ENCODE measurements around the gene ZFYVE21. TPM values are rescaled to one million over a fixed set of nuclear protein-coding genes. Genes with fewer than 3 reads are reported as not detected.

ZFYVE21 gene
- total and polyA plus RNA-seq, 4 donors, result 69.0 to 110 (median 87.5) TPM

DNA sequence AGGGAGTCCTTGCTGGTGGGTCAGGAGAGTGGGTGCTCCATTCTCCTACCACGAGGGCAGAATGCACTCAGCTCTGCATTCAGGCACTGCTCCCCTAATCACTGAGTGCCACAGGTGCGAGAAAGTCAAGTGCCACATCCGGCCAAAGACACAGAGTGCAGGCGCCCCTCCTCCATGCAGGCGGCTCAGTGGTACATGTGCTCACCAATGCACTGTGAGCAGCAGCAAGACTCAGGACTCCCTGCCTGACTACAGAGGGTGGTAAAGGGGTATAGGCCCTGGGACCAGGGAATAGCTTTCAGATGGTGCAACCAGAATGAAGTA, 32.9 kb downstream of the ZFYVE21 start:
- Histone ChIP-seq H3K4me1 (ENCODE audit: control insufficient read depth in 1 of 2, insufficient read depth in 2 of 2, low read length in 2 of 2) (no peaks in the 10 kb centered on the region), H3K36me3 (ENCODE audit: control insufficient read depth in 1 of 2, insufficient read depth in 2 of 2, low read length in 1 of 2) (no peaks in the 10 kb centered on the region), H3K27me3 (ENCODE audit: control insufficient read depth in 1 of 2, insufficient read depth in 2 of 2, low read length in 1 of 2) (no peaks in the 10 kb centered on the region), H3K4me3 (ENCODE audit: low read length in 2 of 2) (no peak overlapping the region), H3K27ac (ENCODE audit: low read depth in 1 of 2, low read length in 2 of 2) (no peak overlapping the region), H3K9me3 (ENCODE audit: control insufficient read depth, low read length) (no peaks in the 10 kb centered on the region)
- intact Hi-C loops (cut with DNase I), result no loop called here
- no peak for DNase-seq
- WGBS, 2 donors, result 87 to 91% methylated on average over 5 of the region's 5 CpGs
- ATAC-seq (ENCODE audit: low FRiP score), result no peak

DNA sequence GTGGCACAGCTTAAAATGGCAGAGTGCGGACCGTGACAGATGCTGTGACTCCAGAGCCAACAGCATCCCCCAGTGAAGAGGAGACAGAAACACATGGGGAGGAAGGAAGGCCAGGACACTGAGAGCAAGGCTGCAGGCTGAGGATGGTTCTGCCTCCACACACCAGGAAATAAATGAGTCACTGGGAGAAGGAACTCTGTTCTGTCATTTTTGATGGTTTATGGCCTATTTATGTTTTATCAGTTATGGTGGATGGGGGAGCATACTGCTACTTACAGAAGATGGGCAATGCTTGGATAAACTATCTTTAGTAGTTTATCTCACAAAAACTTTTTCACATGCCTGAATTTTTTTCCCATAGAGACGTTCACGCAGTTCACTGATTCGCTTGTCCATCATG, 33.8 kb downstream of the ZFYVE21 start:
- Histone ChIP-seq H3K27ac (ENCODE audit: low read depth in 1 of 2, low read length in 2 of 2) (no peak overlapping the region), H3K4me1 (ENCODE audit: control insufficient read depth in 1 of 2, insufficient read depth in 2 of 2, low read length in 2 of 2) (no peaks in the 10 kb centered on the region), H3K4me3 (ENCODE audit: low read length in 2 of 2) (no peak overlapping the region), H3K36me3 (ENCODE audit: control insufficient read depth in 1 of 2, insufficient read depth in 2 of 2, low read length in 1 of 2) (no peaks in the 10 kb centered on the region), H3K27me3 (ENCODE audit: control insufficient read depth in 1 of 2, insufficient read depth in 2 of 2, low read length in 1 of 2) (no peaks in the 10 kb centered on the region), H3K9me3 (ENCODE audit: control insufficient read depth, low read length) (no peaks in the 10 kb centered on the region)
- intact Hi-C loops (cut with DNase I), result no loop called here
- ATAC-seq (ENCODE audit: low FRiP score) (no peak), DNase-seq (no peak)
- WGBS, 2 donors, result 90 to 96% methylated on average over 5 of the region's 5 CpGs

DNA sequence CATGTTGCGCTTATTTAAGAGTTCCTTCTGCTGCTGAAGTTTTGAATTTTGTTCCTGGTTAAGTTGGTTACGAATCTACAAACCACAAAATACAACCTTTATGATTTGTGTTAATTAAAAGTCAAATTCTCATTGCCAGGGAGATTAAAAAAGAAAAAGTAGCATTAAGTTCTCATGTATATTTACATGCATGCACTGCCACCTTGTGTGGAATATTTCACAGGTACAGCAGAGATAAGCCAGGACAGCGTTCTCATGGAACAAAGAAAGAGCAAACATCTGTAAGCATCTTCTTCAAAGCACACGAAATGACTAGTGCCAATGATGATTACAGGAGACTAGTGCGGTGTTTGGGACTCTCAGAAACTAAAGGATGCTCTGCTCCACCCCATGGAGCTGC, 34.2 kb downstream of the ZFYVE21 start:
- WGBS, 2 donors, result 85 to 92% methylated on average over 5 of the region's 5 CpGs
- Histone ChIP-seq H3K36me3 (ENCODE audit: control insufficient read depth in 1 of 2, insufficient read depth in 2 of 2, low read length in 1 of 2) (no peaks in the 10 kb centered on the region), H3K4me3 (ENCODE audit: low read length in 2 of 2) (no peak overlapping the region), H3K4me1 (ENCODE audit: control insufficient read depth in 1 of 2, insufficient read depth in 2 of 2, low read length in 2 of 2) (no peaks in the 10 kb centered on the region), H3K27me3 (ENCODE audit: control insufficient read depth in 1 of 2, insufficient read depth in 2 of 2, low read length in 1 of 2) (no peaks in the 10 kb centered on the region), H3K27ac (ENCODE audit: low read depth in 1 of 2, low read length in 2 of 2) (no peak overlapping the region), H3K9me3 (ENCODE audit: control insufficient read depth, low read length) (no peaks in the 10 kb centered on the region)
- no peak for DNase-seq
- no peak for ATAC-seq (ENCODE audit: low FRiP score)
- intact Hi-C loops (cut with DNase I), result no loop called here

DNA sequence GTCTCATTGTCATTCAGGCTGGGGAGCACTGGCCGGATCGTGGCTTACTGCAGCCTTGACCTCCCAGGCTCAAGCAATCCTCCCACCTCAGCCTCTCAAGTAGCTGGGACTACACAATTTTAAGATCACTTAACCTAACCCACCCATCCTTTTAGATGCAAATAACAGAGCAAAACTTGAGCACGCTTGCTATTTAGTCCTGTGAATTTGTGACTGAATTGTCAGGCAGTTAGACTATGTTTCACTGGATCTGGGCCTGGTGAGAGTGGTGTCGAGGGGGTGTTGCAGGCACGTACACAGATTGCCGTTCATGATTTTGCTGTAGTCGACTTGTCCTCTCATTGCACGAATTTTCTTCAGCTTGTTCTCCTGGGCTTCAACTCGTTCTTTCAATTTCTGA, 38.2 kb downstream of the ZFYVE21 start:
- H3K4me1 ChIP-seq (ENCODE audit: control insufficient read depth in 1 of 2, insufficient read depth in 2 of 2, low read length in 2 of 2), result no peaks in the 10 kb centered on the region
- no peak for ATAC-seq (ENCODE audit: low FRiP score)
- H3K4me3 ChIP-seq (ENCODE audit: low read length in 2 of 2), result no peak overlapping the region
- no peak for DNase-seq
- no peak overlapping the region for H3K27ac ChIP-seq (ENCODE audit: low read depth in 1 of 2, low read length in 2 of 2)
- WGBS, 2 donors, result 80 to 83% methylated on average over 9 of the region's 9 CpGs
- H3K27me3 ChIP-seq (ENCODE audit: control insufficient read depth in 1 of 2, insufficient read depth in 2 of 2, low read length in 1 of 2), result no peaks in the 10 kb centered on the region
- no peaks in the 10 kb centered on the region for H3K36me3 ChIP-seq (ENCODE audit: control insufficient read depth in 1 of 2, insufficient read depth in 2 of 2, low read length in 1 of 2)
- intact Hi-C loops (cut with DNase I), result no loop called here
- no peaks in the 10 kb centered on the region for H3K9me3 ChIP-seq (ENCODE audit: control insufficient read depth, low read length)

DNA sequence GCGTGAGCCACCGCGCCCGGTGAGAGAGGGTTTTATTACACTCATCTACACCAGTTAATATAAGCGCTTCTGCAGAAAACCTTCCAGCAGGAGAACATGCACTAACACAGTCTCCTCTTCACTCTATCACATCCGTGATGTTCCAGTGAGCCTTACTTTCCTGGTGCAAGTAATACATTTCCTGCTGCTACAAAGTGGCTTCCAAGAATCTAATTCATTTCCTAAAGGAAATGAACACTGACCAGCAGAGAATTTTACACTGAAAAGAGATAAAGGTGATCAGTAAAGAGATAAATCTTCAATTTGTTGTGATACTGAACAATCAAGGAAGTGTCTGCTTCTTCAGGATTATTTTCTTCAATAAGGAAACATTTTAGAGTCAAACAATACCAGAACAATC, 39.5 kb downstream of the ZFYVE21 start:
- Histone ChIP-seq H3K4me3 (ENCODE audit: low read length in 2 of 2) (no peak overlapping the region), H3K27ac (ENCODE audit: low read depth in 1 of 2, low read length in 2 of 2) (no peak overlapping the region), H3K4me1 (ENCODE audit: control insufficient read depth in 1 of 2, insufficient read depth in 2 of 2, low read length in 2 of 2) (no peaks in the 10 kb centered on the region), H3K9me3 (ENCODE audit: control insufficient read depth, low read length) (no peaks in the 10 kb centered on the region), H3K27me3 (ENCODE audit: control insufficient read depth in 1 of 2, insufficient read depth in 2 of 2, low read length in 1 of 2) (no peaks in the 10 kb centered on the region), H3K36me3 (ENCODE audit: control insufficient read depth in 1 of 2, insufficient read depth in 2 of 2, low read length in 1 of 2) (no peaks in the 10 kb centered on the region)
- intact Hi-C loops (cut with DNase I), result no loop called here
- ATAC-seq (ENCODE audit: low FRiP score) (no peak), DNase-seq (no peak)
- 86 to 91% methylated on average over 6 of the region's 6 CpGs for WGBS, 2 donors

DNA sequence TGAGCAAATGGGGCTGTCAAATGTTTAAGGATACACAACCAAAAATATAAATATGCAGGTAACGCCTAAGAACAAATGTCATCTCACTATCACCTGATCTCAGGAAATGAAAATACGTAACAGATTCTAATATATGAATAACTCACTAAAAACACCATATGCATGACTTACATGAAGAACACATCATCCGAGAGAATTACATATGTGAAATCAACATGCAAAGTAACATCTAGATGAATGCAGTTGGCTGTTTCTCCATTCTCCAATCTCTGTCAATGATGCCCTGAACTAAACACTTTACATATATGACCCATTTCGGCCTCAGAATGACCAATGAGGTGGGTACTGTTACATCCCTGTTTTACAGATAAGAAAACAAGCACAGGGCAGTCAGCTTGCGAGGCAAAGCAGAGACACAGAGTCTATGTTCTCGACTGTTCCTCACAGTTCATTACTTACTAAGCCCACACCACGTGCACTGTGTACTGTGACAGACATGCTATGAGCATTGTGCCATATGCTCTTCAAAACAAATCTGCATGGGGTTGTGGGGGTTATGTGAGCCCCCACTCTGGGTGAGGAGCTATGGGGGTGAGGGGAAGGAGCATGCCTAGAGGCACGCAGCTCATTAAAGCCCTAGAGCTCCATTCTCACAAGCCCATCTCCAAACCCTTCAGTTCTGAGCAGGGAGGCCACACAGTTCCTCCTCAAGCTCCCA, 42.6 kb downstream of the ZFYVE21 start:
- intact Hi-C loops (cut with DNase I), result no loop called here
- no peak for ATAC-seq (ENCODE audit: low FRiP score)
- H3K27me3 ChIP-seq (ENCODE audit: control insufficient read depth in 1 of 2, insufficient read depth in 2 of 2, low read length in 1 of 2), result no peaks in the 10 kb centered on the region
- DNase-seq, result no peak
- 94 to 96% methylated on average over 8 of the region's 8 CpGs for WGBS, 2 donors
- H3K4me3 ChIP-seq (ENCODE audit: low read length in 2 of 2), result no peak overlapping the region
- no peaks in the 10 kb centered on the region for H3K9me3 ChIP-seq (ENCODE audit: control insufficient read depth, low read length)
- H3K27ac ChIP-seq (ENCODE audit: low read depth in 1 of 2, low read length in 2 of 2), result no peak overlapping the region
- no peaks in the 10 kb centered on the region for H3K4me1 ChIP-seq (ENCODE audit: control insufficient read depth in 1 of 2, insufficient read depth in 2 of 2, low read length in 2 of 2)
- H3K36me3 ChIP-seq (ENCODE audit: control insufficient read depth in 1 of 2, insufficient read depth in 2 of 2, low read length in 1 of 2), result no peaks in the 10 kb centered on the region

DNA sequence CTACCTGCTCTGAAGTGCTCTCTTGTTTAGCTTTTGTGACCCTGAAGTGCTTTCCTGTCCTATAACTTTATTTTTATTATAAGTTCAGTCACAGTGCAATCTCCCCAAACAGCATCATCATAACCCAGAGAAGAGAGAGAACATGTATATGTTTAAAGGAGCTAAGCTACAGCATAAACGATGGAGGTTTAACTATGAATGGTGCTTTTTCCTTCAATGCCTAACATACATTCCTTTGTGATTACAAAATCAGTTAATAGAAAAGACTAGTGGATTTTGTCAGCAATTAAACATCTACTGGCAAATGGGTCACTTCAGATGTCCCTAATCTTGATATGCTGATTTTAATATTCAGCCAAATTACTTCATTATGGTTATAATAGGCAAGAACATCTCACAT, 46.4 kb downstream of the ZFYVE21 start:
- Histone ChIP-seq H3K9me3 (ENCODE audit: control insufficient read depth, low read length) (no peaks in the 10 kb centered on the region), H3K4me3 (ENCODE audit: low read length in 2 of 2) (no peak overlapping the region), H3K27me3 (ENCODE audit: control insufficient read depth in 1 of 2, insufficient read depth in 2 of 2, low read length in 1 of 2) (no peaks in the 10 kb centered on the region), H3K27ac (ENCODE audit: low read depth in 1 of 2, low read length in 2 of 2) (no peak overlapping the region), H3K36me3 (ENCODE audit: control insufficient read depth in 1 of 2, insufficient read depth in 2 of 2, low read length in 1 of 2) (no peaks in the 10 kb centered on the region), H3K4me1 (ENCODE audit: control insufficient read depth in 1 of 2, insufficient read depth in 2 of 2, low read length in 2 of 2) (no peaks in the 10 kb centered on the region)
- WGBS, 2 donors, result 14 to 23% methylated on average over 1 of the region's 1 CpG
- no peak for DNase-seq
- intact Hi-C loops (cut with DNase I), result no loop called here
- no peak for ATAC-seq (ENCODE audit: low FRiP score)

DNA sequence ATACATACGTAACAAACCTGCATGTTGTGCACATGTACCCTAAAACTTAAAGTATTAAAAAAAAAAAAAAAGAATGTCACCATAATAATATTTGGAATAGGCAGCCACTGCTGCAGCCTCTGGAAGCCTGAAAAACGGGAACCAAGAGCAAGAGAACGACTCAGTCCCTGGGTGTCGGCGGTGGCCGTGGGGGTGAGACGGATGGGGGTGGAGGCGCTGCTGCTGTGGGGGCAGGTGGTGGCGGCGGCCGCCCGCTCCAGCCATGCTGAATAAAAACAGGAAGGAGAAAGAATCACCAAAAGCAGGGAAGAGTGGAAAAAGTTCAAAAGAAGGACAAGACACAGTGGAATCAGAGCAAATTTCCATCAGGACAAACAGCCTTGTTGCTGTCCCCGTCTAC, 46.9 kb downstream of the ZFYVE21 start:
- no peak overlapping the region for H3K27ac ChIP-seq (ENCODE audit: low read depth in 1 of 2, low read length in 2 of 2)
- ATAC-seq (ENCODE audit: low FRiP score), result no peak

DNA sequence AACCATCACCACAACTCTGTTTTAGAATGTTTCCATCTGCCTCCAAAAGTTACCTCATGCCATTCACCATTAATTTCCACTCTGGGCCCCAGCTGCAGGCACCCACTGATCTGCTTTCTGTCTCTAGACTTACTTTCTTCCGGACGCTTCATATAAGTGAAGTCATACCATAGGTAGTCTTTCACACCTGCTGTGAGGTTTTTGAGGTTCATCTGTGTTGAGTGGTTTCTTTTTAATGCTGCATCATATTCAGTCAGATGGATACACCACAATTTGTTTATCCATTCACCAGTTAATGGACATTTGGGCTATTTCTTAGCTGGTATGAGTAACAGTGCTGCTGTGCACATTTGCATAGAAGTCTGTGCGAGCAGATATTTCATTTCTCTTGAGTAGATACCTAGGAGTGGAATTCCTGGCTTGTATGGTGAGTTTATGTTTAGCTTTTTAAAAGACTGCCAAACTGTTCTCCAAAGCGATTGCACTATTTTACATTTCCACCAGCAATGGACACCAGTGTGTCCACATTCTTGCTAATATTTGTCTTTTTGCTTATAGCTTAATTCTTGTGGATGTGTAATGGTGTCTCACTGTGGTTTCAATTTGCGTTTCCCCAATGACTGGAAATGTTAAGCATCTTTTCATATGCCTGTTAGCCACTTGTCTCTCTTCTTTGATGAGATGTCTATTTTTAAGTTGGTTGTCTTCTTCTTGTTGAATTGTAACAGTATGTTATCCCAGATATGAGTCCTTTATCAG, 48.3 kb downstream of the ZFYVE21 start:
- no peak overlapping the region for H3K4me3 ChIP-seq (ENCODE audit: low read length in 2 of 2)
- H3K27ac ChIP-seq (ENCODE audit: low read depth in 1 of 2, low read length in 2 of 2), result no peak overlapping the region
- no peaks in the 10 kb centered on the region for H3K4me1 ChIP-seq (ENCODE audit: control insufficient read depth in 1 of 2, insufficient read depth in 2 of 2, low read length in 2 of 2)
- H3K9me3 ChIP-seq (ENCODE audit: control insufficient read depth, low read length), result no peaks in the 10 kb centered on the region
- DNase-seq, result no peak
- intact Hi-C loops (cut with DNase I), result no loop called here
- no peaks in the 10 kb centered on the region for H3K27me3 ChIP-seq (ENCODE audit: control insufficient read depth in 1 of 2, insufficient read depth in 2 of 2, low read length in 1 of 2)
- H3K36me3 ChIP-seq (ENCODE audit: control insufficient read depth in 1 of 2, insufficient read depth in 2 of 2, low read length in 1 of 2), result no peaks in the 10 kb centered on the region
- 96% methylated on average over 5 of the region's 5 CpGs for WGBS, 2 donors
- ATAC-seq (ENCODE audit: low FRiP score), result no peak

More for the DNA sequence above, 46.9 kb downstream of the ZFYVE21 start:
- H3K4me3 ChIP-seq (ENCODE audit: low read length in 2 of 2), result no peak overlapping the region
- no peaks in the 10 kb centered on the region for H3K9me3 ChIP-seq (ENCODE audit: control insufficient read depth, low read length)
- intact Hi-C loops (cut with DNase I), result no loop called here
- H3K36me3 ChIP-seq (ENCODE audit: control insufficient read depth in 1 of 2, insufficient read depth in 2 of 2, low read length in 1 of 2), result no peaks in the 10 kb centered on the region
- DNase-seq, result no peak
- no peaks in the 10 kb centered on the region for H3K4me1 ChIP-seq (ENCODE audit: control insufficient read depth in 1 of 2, insufficient read depth in 2 of 2, low read length in 2 of 2)
- H3K27me3 ChIP-seq (ENCODE audit: control insufficient read depth in 1 of 2, insufficient read depth in 2 of 2, low read length in 1 of 2), result no peaks in the 10 kb centered on the region
- WGBS, 2 donors, result 84 to 86% methylated on average over 13 of the region's 13 CpGs
